WTC11 (cell line): Measurements from ENCODE around the gene EGFR.

Source experiments
- ATF2 ChIP-seq: sonication (generic); formaldehyde crosslinking; IDR thresholded peaks from 2 replicates; pipeline ENCODE4 v1.8.1; 2022; ENCODE audit warnings: low read depth, missing genetic modification reagents, borderline replicate concordance
- CTCF ChIP-seq: fragments of 200-600 bp; IDR thresholded peaks from 2 replicates; pipeline ENCODE4 v1.8.0; 2022; ENCODE audit warnings: antibody characterized with exemption
- ELF4 ChIP-seq: sonication (generic); formaldehyde crosslinking; IDR thresholded peaks from 2 replicates; pipeline ENCODE4 v1.8.1; 2022; ENCODE audit warnings: low read depth, mild to moderate bottlenecking, moderate library complexity, missing genetic modification reagents
- GABPB1 ChIP-seq: sonication (generic); formaldehyde crosslinking; IDR thresholded peaks from 2 replicates; pipeline ENCODE4 v1.8.1; 2023; ENCODE audit warnings: mild to moderate bottlenecking, missing genetic modification reagents
- GRHL2 ChIP-seq: fragments of 250-450 bp; sonication (Bioruptor Pico); IDR thresholded peaks from 2 replicates; pipeline ENCODE4 v1.8.0; 2022; ENCODE audit warnings: mild to moderate bottlenecking, moderate library complexity; ENCODE audit not compliant: insufficient replicate concordance, severe bottlenecking
- HMGXB4 ChIP-seq: sonication (generic); formaldehyde crosslinking; IDR thresholded peaks from 2 replicates; pipeline ENCODE4 v1.8.1; 2023; ENCODE audit warnings: mild to moderate bottlenecking, moderate library complexity, missing genetic modification reagents
- JUN ChIP-seq: sonication (generic); formaldehyde crosslinking; IDR thresholded peaks from 2 replicates; pipeline ENCODE4 v1.8.0; 2023; ENCODE audit warnings: mild to moderate bottlenecking, missing genetic modification reagents
- SMAD3 ChIP-seq: sonication (generic); formaldehyde crosslinking; IDR thresholded peaks from 2 replicates; pipeline ENCODE4 v1.8.0; 2022; ENCODE audit warnings: missing genetic modification reagents, mild to moderate bottlenecking, borderline replicate concordance
- ZBTB43 ChIP-seq: sonication (generic); formaldehyde crosslinking; IDR thresholded peaks from 2 replicates; pipeline ENCODE4 v1.8.1; 2023; ENCODE audit warnings: mild to moderate bottlenecking, missing genetic modification reagents
- ZNF138 ChIP-seq: sonication (generic); formaldehyde crosslinking; conservative IDR thresholded peaks from 2 replicates; pipeline ENCODE4 v1.8.1; 2022; ENCODE audit warnings: mild to moderate bottlenecking, moderate library complexity, missing genetic modification reagents
- TF ChIP-seq, protein P1 (sequence below): sonication (generic); formaldehyde crosslinking; IDR thresholded peaks from 2 replicates; pipeline ENCODE4 v1.8.1; 2023; ENCODE audit warnings: mild to moderate bottlenecking, missing genetic modification reagents, borderline replicate concordance
- TF ChIP-seq, protein P2 (sequence below): sonication (generic); formaldehyde crosslinking; IDR thresholded peaks from 2 replicates; pipeline ENCODE4 v1.8.0; 2022; ENCODE audit warnings: mild to moderate bottlenecking, missing genetic modification reagents

DNA sequence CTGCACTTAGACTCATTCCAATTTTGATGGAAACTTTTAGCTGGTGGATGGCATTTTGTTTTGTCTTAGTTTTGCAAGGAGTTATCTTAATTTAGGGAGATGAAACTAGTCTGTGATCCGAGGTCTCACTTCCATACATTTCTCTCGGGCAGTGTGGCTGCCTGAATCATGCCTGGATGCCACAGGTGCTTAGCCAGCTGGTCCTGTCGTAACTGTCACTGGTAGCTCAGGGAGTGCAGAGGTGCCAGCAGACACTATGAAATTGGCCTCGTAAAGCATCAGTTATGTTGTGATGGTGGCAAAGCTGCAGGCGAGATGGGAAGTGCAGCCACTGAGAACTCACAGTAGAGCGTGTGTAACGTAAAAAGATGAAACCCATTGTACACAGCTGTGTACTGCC lies 74.9 kb downstream of the EGFR start:
- TF ChIP-seq ELF4 (CRISPR knock-in tag) (no peak), GRHL2 (CRISPR knock-in tag) (no peak), ATF2 (no peak), ZNF138 (CRISPR knock-in tag) (no peak), CTCF (no peak), ZBTB43 (no peak), JUN (CRISPR knock-in tag) (no peak), SMAD3 (CRISPR knock-in tag) (no peak), HMGXB4 (CRISPR knock-in tag) (no peak), GABPB1 (CRISPR knock-in tag) (no peak)
- TF ChIP-seq, protein P1, sequence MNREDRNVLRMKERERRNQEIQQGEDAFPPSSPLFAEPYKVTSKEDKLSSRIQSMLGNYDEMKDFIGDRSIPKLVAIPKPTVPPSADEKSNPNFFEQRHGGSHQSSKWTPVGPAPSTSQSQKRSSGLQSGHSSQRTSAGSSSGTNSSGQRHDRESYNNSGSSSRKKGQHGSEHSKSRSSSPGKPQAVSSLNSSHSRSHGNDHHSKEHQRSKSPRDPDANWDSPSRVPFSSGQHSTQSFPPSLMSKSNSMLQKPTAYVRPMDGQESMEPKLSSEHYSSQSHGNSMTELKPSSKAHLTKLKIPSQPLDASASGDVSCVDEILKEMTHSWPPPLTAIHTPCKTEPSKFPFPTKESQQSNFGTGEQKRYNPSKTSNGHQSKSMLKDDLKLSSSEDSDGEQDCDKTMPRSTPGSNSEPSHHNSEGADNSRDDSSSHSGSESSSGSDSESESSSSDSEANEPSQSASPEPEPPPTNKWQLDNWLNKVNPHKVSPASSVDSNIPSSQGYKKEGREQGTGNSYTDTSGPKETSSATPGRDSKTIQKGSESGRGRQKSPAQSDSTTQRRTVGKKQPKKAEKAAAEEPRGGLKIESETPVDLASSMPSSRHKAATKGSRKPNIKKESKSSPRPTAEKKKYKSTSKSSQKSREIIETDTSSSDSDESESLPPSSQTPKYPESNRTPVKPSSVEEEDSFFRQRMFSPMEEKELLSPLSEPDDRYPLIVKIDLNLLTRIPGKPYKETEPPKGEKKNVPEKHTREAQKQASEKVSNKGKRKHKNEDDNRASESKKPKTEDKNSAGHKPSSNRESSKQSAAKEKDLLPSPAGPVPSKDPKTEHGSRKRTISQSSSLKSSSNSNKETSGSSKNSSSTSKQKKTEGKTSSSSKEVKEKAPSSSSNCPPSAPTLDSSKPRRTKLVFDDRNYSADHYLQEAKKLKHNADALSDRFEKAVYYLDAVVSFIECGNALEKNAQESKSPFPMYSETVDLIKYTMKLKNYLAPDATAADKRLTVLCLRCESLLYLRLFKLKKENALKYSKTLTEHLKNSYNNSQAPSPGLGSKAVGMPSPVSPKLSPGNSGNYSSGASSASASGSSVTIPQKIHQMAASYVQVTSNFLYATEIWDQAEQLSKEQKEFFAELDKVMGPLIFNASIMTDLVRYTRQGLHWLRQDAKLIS (CRISPR knock-in tag) = no peak
- TF ChIP-seq, protein P2, sequence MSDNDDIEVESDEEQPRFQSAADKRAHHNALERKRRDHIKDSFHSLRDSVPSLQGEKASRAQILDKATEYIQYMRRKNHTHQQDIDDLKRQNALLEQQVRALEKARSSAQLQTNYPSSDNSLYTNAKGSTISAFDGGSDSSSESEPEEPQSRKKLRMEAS = no peak
